ENCODE results near the gene WNK3. TPM values are rescaled to one million over a fixed set of nuclear protein-coding genes. Genes with fewer than 3 reads are reported as not detected.

WNK3 gene
- total and polyA plus RNA-seq, 8 donors: 0.18 to 4.0 (median 0.62) TPM; not detected in 1

- Histone ChIP-seq H3K27ac (no peak overlapping the region), H3K9me3 (no peaks in the 10 kb centered on the region)
- DNase-seq: no peak
Measured at GRCh38 chrX:54208531-54208930, 149.3 kb downstream of the WNK3 start.

GRCh38 chrX:54198262-54198661 lies 159.6 kb downstream of the WNK3 start:
- H3K27ac ChIP-seq: no peak overlapping the region
- H3K36me3 ChIP-seq: no peaks in the 10 kb centered on the region
- intact Hi-C loops (cut with DNase I; ENCODE audit: low total_unique reads): no loop called here
- no peaks in the 10 kb centered on the region for H3K9me3 ChIP-seq
- DNase-seq: no peak
- no peaks in the 10 kb centered on the region for H3K27me3 ChIP-seq
- TF ChIP-seq CTCF (IDR thresholded peaks at IDR 0.05) (no peak), EP300 (IDR thresholded peaks at IDR 0.05) (no peak), POLR2AphosphoS5 (IDR thresholded peaks at IDR 0.05) (no peak), POLR2A (IDR thresholded peaks at IDR 0.05) (no peak)
- H3K4me1 ChIP-seq: no peaks in the 10 kb centered on the region
- WGBS, 5 donors: 53 to 72% (median 65%) methylated on average over 6 of the region's 6 CpGs
- no peak overlapping the region for H3K4me3 ChIP-seq

More at GRCh38 chrX:54208531-54208930, 149.3 kb downstream of the WNK3 start:
- H3K4me1 ChIP-seq: no peaks in the 10 kb centered on the region
- no peaks in the 10 kb centered on the region for H3K36me3 ChIP-seq
- H3K27me3 ChIP-seq: peaks cover 0 to 3% (median 0%) of the 10 kb centered on the region in 3 donors
- intact Hi-C loops (cut with DNase I; ENCODE audit: low total_unique reads): no loop called here
- no peak overlapping the region for H3K4me3 ChIP-seq
- no peak for TF ChIP-seq EP300 (IDR thresholded peaks at IDR 0.05)
- no peak for TF ChIP-seq POLR2A (IDR thresholded peaks at IDR 0.05)
- TF ChIP-seq CTCF (IDR thresholded peaks at IDR 0.05): no peak
- no peak for TF ChIP-seq POLR2AphosphoS5 (IDR thresholded peaks at IDR 0.05)
- 78 to 89% (median 81%) methylated on average over 3 of the region's 3 CpGs for WGBS, 5 donors

GRCh38 chrX:54194982-54195588 lies 162.8 kb downstream of the WNK3 start:
- no peaks in the 10 kb centered on the region for H3K36me3 ChIP-seq
- no peak overlapping the region for H3K27ac ChIP-seq
- no peaks in the 10 kb centered on the region for H3K27me3 ChIP-seq
- intact Hi-C loops (cut with DNase I; ENCODE audit: low total_unique reads): no loop called here
- no peak for TF ChIP-seq POLR2A (IDR thresholded peaks at IDR 0.05)
- TF ChIP-seq CTCF (IDR thresholded peaks at IDR 0.05): no peak
- no peak for TF ChIP-seq POLR2AphosphoS5 (IDR thresholded peaks at IDR 0.05)
- no peak for TF ChIP-seq EP300 (IDR thresholded peaks at IDR 0.05)
- no peak overlapping the region for H3K4me3 ChIP-seq
- no peak for DNase-seq
- no peaks in the 10 kb centered on the region for H3K4me1 ChIP-seq
- H3K9me3 ChIP-seq: no peaks in the 10 kb centered on the region

- Histone ChIP-seq H3K27me3 (no peaks in the 10 kb centered on the region), H3K4me1 (no peaks in the 10 kb centered on the region), H3K27ac (no peak overlapping the region), H3K9me3 (no peaks in the 10 kb centered on the region), H3K36me3 (no peaks in the 10 kb centered on the region), H3K4me3 (no peak overlapping the region)
- WGBS, 5 donors: 64 to 79% (median 68%) methylated on average over 4 of the region's 4 CpGs
- intact Hi-C loops (cut with DNase I; ENCODE audit: low total_unique reads): no loop called here
- DNase-seq: no peak
- TF ChIP-seq EP300 (IDR thresholded peaks at IDR 0.05): no peak
- TF ChIP-seq POLR2A (IDR thresholded peaks at IDR 0.05): no peak
- TF ChIP-seq CTCF (IDR thresholded peaks at IDR 0.05): no peak
- TF ChIP-seq POLR2AphosphoS5 (IDR thresholded peaks at IDR 0.05): no peak
Measured at GRCh38 chrX:54193085-54193821, 164.6 kb downstream of the WNK3 start.
